GM23248 (cell line): ENCODE results near the gene CORO2A. TPM values are rescaled to one million over a fixed set of nuclear protein-coding genes. Genes with fewer than 3 reads are reported as not detected.

Experiments used
- DNase-seq: peaks from one replicate; pipeline ENCODE4 v3.0.0-alpha.2; 2015
- H2AFZ ChIP-seq: fragments of 200-600 bp; sonication (generic); 2 replicates; pipeline ENCODE4 v1.6.1; 2016; ENCODE audit warnings: antibody characterized with exemption
- H3F3A ChIP-seq: fragments of 200-600 bp; sonication (generic); 2 replicates; pipeline ENCODE4 v1.6.1; 2016; ENCODE audit warnings: mild to moderate bottlenecking, antibody characterized with exemption, mixed run types; ENCODE audit not compliant: insufficient read depth
- H3K27ac ChIP-seq: fragments of 200-600 bp; sonication (generic); 2 replicates; pipeline ENCODE4 v1.5.1; 2016; ENCODE audit warnings: mild to moderate bottlenecking
- H3K27me3 ChIP-seq: fragments of 200-600 bp; sonication (generic); replicated peaks from 2 replicates; pipeline ENCODE4 v1.6.1; 2016; ENCODE audit warnings: mild to moderate bottlenecking; ENCODE audit not compliant: insufficient read depth
- H3K36me3 ChIP-seq: fragments of 200-600 bp; sonication (generic); 2 replicates; pipeline ENCODE4 v1.6.1; 2016; ENCODE audit warnings: low read depth, mild to moderate bottlenecking
- H3K4me1 ChIP-seq: fragments of 200-600 bp; sonication (generic); 2 replicates; pipeline ENCODE4 v1.6.1; 2016; ENCODE audit warnings: mild to moderate bottlenecking; ENCODE audit not compliant: insufficient read depth
- H3K4me2 ChIP-seq: fragments of 200-600 bp; sonication (generic); one replicate; pipeline ENCODE4 v1.6.1; 2016; ENCODE audit warnings: mild to moderate bottlenecking; ENCODE audit not compliant: unreplicated experiment
- H3K4me3 ChIP-seq: fragments of 200-600 bp; sonication (generic); 2 replicates; pipeline ENCODE4 v1.5.1; 2016; ENCODE audit warnings: mild to moderate bottlenecking
- H3K79me2 ChIP-seq: fragments of 200-600 bp; sonication (generic); 2 replicates; pipeline ENCODE4 v1.6.1; 2016; ENCODE audit warnings: mild to moderate bottlenecking; ENCODE audit not compliant: insufficient read depth
- H3K9ac ChIP-seq: fragments of 200-600 bp; sonication (generic); 2 replicates; pipeline ENCODE4 v1.6.1; 2016; ENCODE audit warnings: mild to moderate bottlenecking
- H3K9me2 ChIP-seq: fragments of 200-600 bp; sonication (generic); 2 replicates; pipeline ENCODE4 v1.6.1; 2016; ENCODE audit warnings: mixed run types, mild to moderate bottlenecking, moderate library complexity; ENCODE audit not compliant: insufficient read depth
- H3K9me3 ChIP-seq: fragments of 200-600 bp; sonication (generic); one replicate; pipeline ENCODE4 v1.6.1; 2017; ENCODE audit warnings: low read depth
- H4K20me1 ChIP-seq: fragments of 200-600 bp; sonication (generic); 2 replicates; pipeline ENCODE4 v1.6.0; 2016; ENCODE audit not compliant: insufficient read depth
- EZH2 ChIP-seq: fragments of 200-600 bp; sonication (generic); IDR thresholded peaks from 2 replicates; pipeline ENCODE4 v1.6.1; 2018; ENCODE audit warnings: antibody characterized with exemption, mild to moderate bottlenecking; ENCODE audit not compliant: insufficient read depth, poor library complexity, severe bottlenecking
- EZH2phosphoT487 ChIP-seq: fragments of 200-600 bp; sonication (generic); IDR thresholded peaks from 2 replicates; pipeline ENCODE4 v1.6.1; 2018; ENCODE audit warnings: antibody characterized with exemption, moderate library complexity, mild to moderate bottlenecking, low read depth; ENCODE audit not compliant: insufficient read depth
- WGBS, 2 experiments: methylation state at CpG; one replicate each; pipeline ENCODE4 v1.1.6; 2015 to 2017; ENCODE audit warnings: low lambda C conversion rate in 2 of 2, low coverage in 1 of 2; ENCODE audit errors: missing lambda C conversion rate in 2 of 2; 5-methylcytosine and 5-hydroxymethylcytosine counted together
- in situ Hi-C: fragments of 300-500 bp; cut with MboI; formaldehyde crosslinking; loops from 2 replicates; pipeline ENCODE4 v1.15.0; 2020
- polyA plus RNA-seq: library from polyadenylated mRNA; unstranded; fragments of >200 nt; fragmentation: Nextera tagmentation; extraction: Ambion mirVana; gene quantifications from 2 replicates; pipeline ENCODE4 v1.2.1, GENCODE V29; 2016
- total RNA-seq: library from RNA; depleted of rRNA; stranded (reverse); fragments of >200 nt; shearing (Covaris generic); gene quantifications from 2 replicates; pipeline ENCODE4 v1.2.3, GENCODE V29; 2014

Gene CORO2A
- total and polyA plus RNA-seq, 2 experiments from 2014 or later, result 0.86 to 1.3 TPM

DNA sequence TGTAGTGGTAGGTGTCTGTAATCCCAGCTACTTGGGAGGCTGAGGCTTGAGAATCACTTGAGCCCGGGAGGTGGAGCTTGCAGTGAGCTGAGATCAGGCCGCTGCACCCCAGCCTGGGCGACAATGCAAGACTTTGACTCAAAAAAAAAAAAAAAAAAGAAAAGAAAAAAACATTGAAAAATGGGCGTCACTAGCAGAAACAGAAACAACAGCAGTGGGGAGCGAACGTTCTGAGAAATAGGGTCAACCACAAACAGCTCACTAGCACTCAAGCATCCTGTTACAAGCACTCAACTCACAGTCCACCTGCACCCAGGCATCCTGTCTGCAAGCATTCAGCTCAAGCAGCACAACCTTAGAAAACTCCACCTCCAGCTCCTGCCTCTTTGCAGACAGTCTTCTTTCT lies 90.6 kb downstream of the CORO2A start:
- 83 to 84% methylated on average over 6 of the region's 6 CpGs for WGBS, 2 experiments
- no peaks in the 10 kb centered on the region for H3K27me3 ChIP-seq

DNA sequence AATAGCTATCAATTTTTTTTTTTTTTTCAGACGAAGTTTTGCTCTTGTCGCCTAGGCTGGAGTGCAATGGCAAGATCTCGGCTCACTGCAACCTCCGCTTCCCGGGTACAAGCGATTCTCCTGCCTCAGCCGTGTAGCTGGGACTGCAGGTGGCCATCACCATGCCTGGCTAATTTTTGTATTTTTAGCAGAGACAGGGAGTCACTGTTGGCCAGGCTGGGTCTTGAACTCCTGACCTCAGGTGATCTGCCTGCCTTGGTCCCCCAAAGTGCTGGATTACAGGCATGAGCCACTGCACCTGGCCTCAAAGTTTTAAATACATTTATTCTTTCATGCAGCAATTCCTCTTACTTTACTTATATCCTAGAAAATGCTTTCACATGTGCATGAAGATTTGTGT lies 91.0 kb downstream of the CORO2A start:
- H3K79me2 ChIP-seq, result no peaks in the 10 kb centered on the region
- no peak overlapping the region for H2AFZ ChIP-seq
- no peaks in the 10 kb centered on the region for H3K4me1 ChIP-seq
- TF ChIP-seq EZH2phosphoT487 (no peak), EZH2 (no peak)
- no peak overlapping the region for H3K9ac ChIP-seq
- no peaks in the 10 kb centered on the region for H3F3A ChIP-seq
- DNase-seq, result no peak
- 87 to 92% methylated on average over 7 of the region's 7 CpGs for WGBS, 2 experiments
- no peaks in the 10 kb centered on the region for H4K20me1 ChIP-seq
- H3K4me2 ChIP-seq, result no peak overlapping the region
- no peaks in the 10 kb centered on the region for H3K27me3 ChIP-seq
- no peaks in the 10 kb centered on the region for H3K9me2 ChIP-seq
- H3K36me3 ChIP-seq, result no peaks in the 10 kb centered on the region
- H3K9me3 ChIP-seq, result no peaks in the 10 kb centered on the region
- H3K27ac ChIP-seq, result no peak overlapping the region
- no peak overlapping the region for H3K4me3 ChIP-seq
- in situ Hi-C loops, result no loop called here

More for the DNA sequence above, 90.6 kb downstream of the CORO2A start:
- Histone ChIP-seq H3K27ac (no peak overlapping the region), H3F3A (no peaks in the 10 kb centered on the region), H3K9ac (no peak overlapping the region), H3K36me3 (no peaks in the 10 kb centered on the region), H3K9me3 (no peaks in the 10 kb centered on the region), H3K9me2 (no peaks in the 10 kb centered on the region), H3K4me3 (no peak overlapping the region), H3K79me2 (no peaks in the 10 kb centered on the region), H3K4me2 (no peak overlapping the region), H2AFZ (no peak overlapping the region), H3K4me1 (no peaks in the 10 kb centered on the region), H4K20me1 (no peaks in the 10 kb centered on the region)
- no peak for DNase-seq
- no peak for TF ChIP-seq EZH2phosphoT487
- TF ChIP-seq EZH2, result no peak
- in situ Hi-C loops, result no loop called here

DNA sequence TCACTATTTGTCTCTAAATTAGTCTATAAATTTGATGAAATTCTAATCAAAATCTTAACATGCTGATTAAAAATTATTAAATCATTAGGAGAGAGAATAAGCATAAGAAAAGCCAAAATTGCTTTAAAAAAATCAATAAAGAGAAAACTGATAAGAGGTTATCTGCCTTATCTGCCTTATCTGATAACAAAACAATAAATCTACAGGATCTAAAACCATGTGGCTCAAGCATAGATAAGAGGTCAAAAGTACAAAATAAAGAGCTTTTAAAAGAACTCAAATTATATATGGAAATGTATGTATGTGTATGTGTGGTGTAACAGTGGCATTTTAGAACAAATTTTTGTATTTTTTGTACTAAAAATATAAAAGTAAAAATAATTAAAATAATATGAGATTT lies 92.0 kb downstream of the CORO2A start:
- TF ChIP-seq EZH2 (no peak), EZH2phosphoT487 (no peak)
- Histone ChIP-seq H3K9ac (no peak overlapping the region), H3K9me3 (no peaks in the 10 kb centered on the region), H2AFZ (no peak overlapping the region), H3K79me2 (no peaks in the 10 kb centered on the region), H4K20me1 (no peaks in the 10 kb centered on the region), H3K27ac (no peak overlapping the region), H3K4me1 (no peaks in the 10 kb centered on the region), H3F3A (no peaks in the 10 kb centered on the region), H3K4me2 (no peak overlapping the region), H3K36me3 (no peaks in the 10 kb centered on the region), H3K9me2 (no peaks in the 10 kb centered on the region), H3K27me3 (no peaks in the 10 kb centered on the region), H3K4me3 (no peak overlapping the region)
- DNase-seq, result no peak
- in situ Hi-C loops, result no loop called here

DNA sequence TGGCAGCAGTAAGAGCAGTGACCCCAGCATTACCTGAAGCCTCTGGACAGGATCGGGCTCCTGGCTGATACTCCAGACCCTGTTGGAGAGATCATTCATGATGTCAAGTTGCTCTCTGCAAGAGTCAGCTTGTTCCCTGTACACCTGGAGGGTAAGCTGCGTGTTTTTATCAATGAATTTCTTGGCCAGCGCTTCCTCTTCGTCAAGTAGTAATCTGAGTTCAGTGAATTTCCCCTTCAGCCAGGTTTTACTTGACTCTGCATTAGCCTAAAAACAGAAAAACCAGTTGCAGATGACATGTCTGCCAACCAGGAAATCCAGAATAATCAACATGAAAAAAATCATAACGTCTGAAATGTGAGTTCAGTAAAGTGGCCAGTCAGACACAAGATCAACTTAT lies 92.5 kb downstream of the CORO2A start:
- DNase-seq, result no peak
- Histone ChIP-seq H3K79me2 (no peaks in the 10 kb centered on the region), H3F3A (no peaks in the 10 kb centered on the region), H2AFZ (no peak overlapping the region), H3K4me2 (no peak overlapping the region), H3K9me3 (no peaks in the 10 kb centered on the region), H3K4me1 (no peaks in the 10 kb centered on the region), H3K9me2 (no peaks in the 10 kb centered on the region), H3K27ac (no peak overlapping the region), H4K20me1 (no peaks in the 10 kb centered on the region), H3K36me3 (no peaks in the 10 kb centered on the region), H3K4me3 (no peak overlapping the region), H3K9ac (no peak overlapping the region), H3K27me3 (no peaks in the 10 kb centered on the region)
- in situ Hi-C loops, result no loop called here
- 77 to 82% methylated on average over 5 of the region's 5 CpGs for WGBS, 2 experiments
- TF ChIP-seq EZH2phosphoT487 (no peak), EZH2 (no peak)

DNA sequence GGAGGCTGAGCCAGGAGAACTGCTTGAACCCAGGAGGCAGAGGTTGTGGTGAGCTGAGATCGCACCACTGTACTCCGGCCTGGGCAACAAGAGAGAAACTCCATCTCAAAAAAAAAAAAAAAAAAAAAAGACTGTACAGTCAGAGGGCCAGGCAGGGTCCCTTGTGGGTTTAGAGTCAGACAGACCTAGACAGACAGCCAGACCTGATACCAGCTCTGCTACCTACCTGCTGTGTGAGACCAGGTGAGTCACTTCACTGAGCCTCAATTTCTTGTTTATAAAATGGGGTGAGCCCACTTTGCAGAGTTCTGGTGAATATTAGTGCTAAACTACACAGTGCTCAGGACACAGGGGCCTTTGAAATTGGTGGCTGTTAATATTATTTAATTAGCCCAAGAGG lies 93.1 kb downstream of the CORO2A start:
- no peaks in the 10 kb centered on the region for H3K9me2 ChIP-seq
- DNase-seq, result no peak
- H3K9me3 ChIP-seq, result no peaks in the 10 kb centered on the region
- H2AFZ ChIP-seq, result no peak overlapping the region
- no peaks in the 10 kb centered on the region for H3K36me3 ChIP-seq
- WGBS, 2 experiments, result 94 to 100% methylated on average over 1 to 2 of the region's 2 CpGs
- H3K4me2 ChIP-seq, result no peak overlapping the region
- H3K4me1 ChIP-seq, result no peaks in the 10 kb centered on the region
- H3K4me3 ChIP-seq, result no peak overlapping the region
- no peak overlapping the region for H3K27ac ChIP-seq
- no peak overlapping the region for H3K9ac ChIP-seq
- no peaks in the 10 kb centered on the region for H3K79me2 ChIP-seq
- no peaks in the 10 kb centered on the region for H3K27me3 ChIP-seq
- in situ Hi-C loops, result no loop called here
- TF ChIP-seq EZH2, result no peak
- TF ChIP-seq EZH2phosphoT487, result no peak
- no peaks in the 10 kb centered on the region for H4K20me1 ChIP-seq
- H3F3A ChIP-seq, result no peaks in the 10 kb centered on the region
